Measurements from ENCODE around the gene KIF18B. TPM values are rescaled to one million over a fixed set of nuclear protein-coding genes. Genes with fewer than 3 reads are reported as not detected.
"Not testable (repeated sequence)": the region's sequence is repeated elsewhere in the genome, so short reads cannot be mapped to it uniquely, and the experiment has no call there.

KIF18B gene
- total and polyA plus RNA-seq, 7 donors = 0.01 to 0.17 (median 0.07) TPM; not detected in 2

- DNase-seq = no peak
- H3K36me3 ChIP-seq (ENCODE audit: insufficient read depth in 1 of 2, low read depth in 1 of 2) = no peaks in the 10 kb centered on the region
- no peak for TF ChIP-seq CTCF (IDR thresholded peaks at IDR 0.05)
- no peaks in the 10 kb centered on the region for H3K4me1 ChIP-seq
- intact Hi-C loops (cut with DNase I) = loop anchor here in 1 of 2 donors (5.0 kb wide), 1 partner anchor 36 kb away; no protein-coding TSS in a partner anchor
- H3K4me3 ChIP-seq = no peak overlapping the region
- ATAC-seq = no peak
- H3K27ac ChIP-seq = no peak overlapping the region
- WGBS, 3 donors = 66 to 72% (median 69%) methylated on average over 8 of the region's 8 CpGs
- peaks cover 0 to 35% (median 7%) of the 10 kb centered on the region in 3 donors for H3K27me3 ChIP-seq (ENCODE audit: insufficient read depth in 3 of 3, low read length in 2 of 3)
- no peaks in the 10 kb centered on the region for H3K9me3 ChIP-seq
These were observed 8.3 kb upstream of the KIF18B start for GRCh38 chr17:44955674-44956425.

DNA sequence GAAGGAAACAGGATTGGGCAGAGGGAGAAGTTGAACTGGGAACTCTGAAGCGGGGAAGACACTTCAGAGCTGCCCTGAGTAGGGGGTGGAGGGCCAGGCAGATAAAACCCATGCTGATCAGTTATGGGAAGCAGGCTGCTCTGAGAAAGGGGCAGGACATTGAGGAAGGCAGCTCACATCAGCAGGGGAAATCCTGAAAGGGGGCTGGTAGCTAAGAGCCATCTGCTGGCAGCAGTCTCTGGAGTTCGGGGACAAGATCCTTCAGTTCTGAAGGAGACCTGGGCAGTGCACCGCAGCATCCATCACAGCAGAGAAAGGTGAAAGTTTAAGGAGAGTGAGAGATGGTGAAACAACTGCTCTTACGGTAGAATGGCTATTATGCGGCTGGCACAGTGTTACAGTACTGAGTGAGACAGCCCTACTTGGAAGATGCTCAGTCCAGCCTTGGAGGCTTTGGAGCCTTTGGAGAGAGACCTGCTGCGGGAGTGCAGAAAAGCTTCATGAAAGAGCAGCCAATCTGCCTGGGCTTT, 5.4 kb upstream of the KIF18B start:
- Histone ChIP-seq H3K4me3 (no peak overlapping the region), H3K27me3 (ENCODE audit: insufficient read depth in 3 of 3, low read length in 2 of 3) (peaks cover 0 to 7% (median 3%) of the 10 kb centered on the region in 3 donors), H3K27ac (no peak overlapping the region), H3K9me3 (no peaks in the 10 kb centered on the region), H3K4me1 (no peaks in the 10 kb centered on the region), H3K36me3 (ENCODE audit: insufficient read depth in 1 of 2, low read depth in 1 of 2) (no peaks in the 10 kb centered on the region)
- intact Hi-C loops (cut with DNase I) = no loop called here
- no peak for DNase-seq
- TF ChIP-seq CTCF (IDR thresholded peaks at IDR 0.05) = no peak
- 69 to 73% (median 71%) methylated on average over 6 of the region's 6 CpGs for WGBS, 3 donors
- ATAC-seq = no peak

GRCh38 chr17:44948315-44948795, 782 bp upstream of the KIF18B start:
- intact Hi-C loops (cut with DNase I) = no loop called here
- H3K36me3 ChIP-seq (ENCODE audit: insufficient read depth in 1 of 2, low read depth in 1 of 2) = no peaks in the 10 kb centered on the region
- 62 to 68% (median 66%) methylated on average over 7 of the region's 7 CpGs for WGBS, 3 donors
- TF ChIP-seq CTCF (IDR thresholded peaks at IDR 0.05) = no peak
- ATAC-seq (no peak), DNase-seq (no peak)
- peaks cover 0 to 9% (median 0%) of the 10 kb centered on the region in 3 donors for H3K27me3 ChIP-seq (ENCODE audit: insufficient read depth in 3 of 3, low read length in 2 of 3)
- peaks cover 4% of the 10 kb centered on the region for H3K4me1 ChIP-seq
- H3K4me3 ChIP-seq = peak overlapping the region; percentile 74
- no peaks in the 10 kb centered on the region for H3K9me3 ChIP-seq
- peak overlapping the region; percentile 57 for H3K27ac ChIP-seq

DNA sequence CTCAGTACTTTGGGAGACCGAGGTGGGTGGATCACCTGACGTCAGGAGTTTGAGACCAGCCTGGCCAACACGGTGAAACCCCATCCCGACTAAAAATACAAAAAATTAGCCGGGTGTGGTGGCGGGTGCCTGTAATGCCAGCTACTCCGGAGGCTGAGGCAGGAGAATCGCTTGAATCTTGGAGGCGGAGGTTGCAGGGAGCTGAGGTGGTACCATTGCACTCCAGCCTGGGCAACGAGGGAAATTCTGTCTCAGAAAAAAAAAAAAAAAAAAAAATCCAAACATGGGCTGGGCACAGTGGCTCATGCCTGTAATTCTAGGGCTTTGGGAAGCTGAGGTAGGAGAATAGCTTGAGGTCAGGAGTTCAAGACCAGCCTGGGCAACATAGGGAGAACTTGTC, 1.9 kb downstream of the KIF18B start:
- H3K9me3 ChIP-seq; H3K27me3 ChIP-seq (ENCODE audit: insufficient read depth in 3 of 3, low read length in 2 of 3); DNase-seq; ATAC-seq; intact Hi-C loops (cut with DNase I); H3K4me1 ChIP-seq; H3K27ac ChIP-seq; H3K36me3 ChIP-seq (ENCODE audit: insufficient read depth in 1 of 2, low read depth in 1 of 2); H3K4me3 ChIP-seq: not testable (repeated sequence)
- WGBS, 3 donors = 92 to 95% (median 95%) methylated on average over 9 to 10 of the region's 10 CpGs

DNA sequence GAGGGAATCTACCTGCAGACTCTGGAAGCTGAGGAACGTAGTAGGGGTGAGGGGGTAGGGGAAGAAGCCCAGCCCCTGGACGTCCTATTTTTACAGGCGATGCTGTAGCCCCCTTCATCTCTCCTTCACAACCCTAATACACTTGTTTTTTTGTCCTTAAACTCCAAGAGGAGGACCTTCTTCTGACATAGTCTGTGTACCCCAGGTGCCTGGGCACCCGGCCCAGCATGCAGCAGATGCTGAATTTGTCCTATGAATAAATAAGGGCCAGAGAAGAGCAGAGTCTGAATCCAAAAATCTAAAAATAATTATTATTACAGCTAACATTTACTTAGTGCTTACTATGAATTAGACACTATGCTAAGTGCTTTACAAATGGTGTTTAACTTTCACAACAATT, 5.1 kb downstream of the KIF18B start:
- Histone ChIP-seq H3K4me1 (peaks cover 4% of the 10 kb centered on the region), H3K36me3 (ENCODE audit: insufficient read depth in 1 of 2, low read depth in 1 of 2) (no peaks in the 10 kb centered on the region), H3K27ac (no peak overlapping the region), H3K9me3 (no peaks in the 10 kb centered on the region), H3K27me3 (ENCODE audit: insufficient read depth in 3 of 3, low read length in 2 of 3) (peaks cover 0 to 8% (median 0%) of the 10 kb centered on the region in 3 donors), H3K4me3 (no peak overlapping the region)
- intact Hi-C loops (cut with DNase I) = no loop called here
- WGBS, 3 donors = 61 to 78% (median 63%) methylated on average over 4 of the region's 4 CpGs
- DNase-seq (no peak), ATAC-seq (no peak)
- TF ChIP-seq CTCF (IDR thresholded peaks at IDR 0.05) = no peak
